Vagina (tissue), 2 donors: ENCODE data around the gene CMPK1.

Source experiments
- POLR2A ChIP-seq, 2 donors: fragments of 450-650 bp; IDR thresholded peaks; one replicate each; pipeline ENCODE4 v1.6.1; 2017; ENCODE audit warnings: antibody characterized with exemption in 2 of 2, mild to moderate bottlenecking in 2 of 2, moderate library complexity in 2 of 2
- POLR2AphosphoS5 ChIP-seq, 2 donors: sonication (generic); formaldehyde crosslinking; IDR thresholded peaks; one replicate each; pipeline ENCODE4 v1.9.0; 2017; ENCODE audit warnings: antibody characterized with exemption in 2 of 2, mild to moderate bottlenecking in 2 of 2, low read depth in 1 of 2; ENCODE audit not compliant: insufficient read depth in 1 of 2
- TF ChIP-seq, protein P1 (sequence below), 3 experiments: fragments of 450-650 bp in 2 of 3; fragments of 200-600 bp in 1 of 3; sonication (generic) in 1 of 3; IDR thresholded peaks; one replicate each; pipeline ENCODE4 v1.5.1; 2017 to 2019; ENCODE audit warnings: antibody characterized with exemption in 3 of 3, mild to moderate bottlenecking in 2 of 3, moderate library complexity in 2 of 3

DNA sequence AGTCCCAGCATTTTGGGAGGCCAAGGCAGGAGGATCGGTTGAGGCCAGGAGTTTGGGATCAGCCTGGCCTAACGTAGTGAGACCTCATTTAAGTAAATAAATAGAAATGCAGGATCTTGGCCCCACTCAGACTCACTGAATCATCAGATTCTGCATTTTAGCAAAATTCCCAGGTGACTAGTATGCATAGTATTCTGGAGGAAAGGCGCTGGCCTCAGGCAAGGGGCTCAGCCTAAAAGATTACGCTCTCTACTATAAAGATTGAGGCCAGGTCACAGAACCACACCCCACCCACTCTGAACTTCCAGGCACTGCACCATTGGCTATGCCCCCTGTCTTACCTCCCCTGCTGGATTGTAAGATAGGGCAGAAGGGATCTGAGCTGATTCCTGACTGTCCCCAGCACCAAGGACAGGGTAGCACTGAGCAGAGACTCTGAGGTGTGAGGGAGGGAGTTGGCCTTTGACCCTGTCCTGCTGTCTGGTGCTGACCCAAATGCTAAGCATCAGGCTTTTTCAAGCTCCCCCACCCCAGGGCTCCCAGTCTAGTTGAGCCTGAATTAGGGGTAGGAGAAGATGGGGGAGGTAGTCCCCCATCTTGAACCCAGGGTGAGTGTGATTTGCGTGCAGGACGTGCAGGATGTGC lies 85.2 kb downstream of the CMPK1 start:
- TF ChIP-seq, protein P1, sequence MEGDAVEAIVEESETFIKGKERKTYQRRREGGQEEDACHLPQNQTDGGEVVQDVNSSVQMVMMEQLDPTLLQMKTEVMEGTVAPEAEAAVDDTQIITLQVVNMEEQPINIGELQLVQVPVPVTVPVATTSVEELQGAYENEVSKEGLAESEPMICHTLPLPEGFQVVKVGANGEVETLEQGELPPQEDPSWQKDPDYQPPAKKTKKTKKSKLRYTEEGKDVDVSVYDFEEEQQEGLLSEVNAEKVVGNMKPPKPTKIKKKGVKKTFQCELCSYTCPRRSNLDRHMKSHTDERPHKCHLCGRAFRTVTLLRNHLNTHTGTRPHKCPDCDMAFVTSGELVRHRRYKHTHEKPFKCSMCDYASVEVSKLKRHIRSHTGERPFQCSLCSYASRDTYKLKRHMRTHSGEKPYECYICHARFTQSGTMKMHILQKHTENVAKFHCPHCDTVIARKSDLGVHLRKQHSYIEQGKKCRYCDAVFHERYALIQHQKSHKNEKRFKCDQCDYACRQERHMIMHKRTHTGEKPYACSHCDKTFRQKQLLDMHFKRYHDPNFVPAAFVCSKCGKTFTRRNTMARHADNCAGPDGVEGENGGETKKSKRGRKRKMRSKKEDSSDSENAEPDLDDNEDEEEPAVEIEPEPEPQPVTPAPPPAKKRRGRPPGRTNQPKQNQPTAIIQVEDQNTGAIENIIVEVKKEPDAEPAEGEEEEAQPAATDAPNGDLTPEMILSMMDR (IDR thresholded peaks at IDR 0.05) = no peak
- TF ChIP-seq POLR2AphosphoS5 (IDR thresholded peaks at IDR 0.05; ENCODE audit: insufficient read depth in 1 of 2, low read depth in 1 of 2) (no peak), POLR2A (IDR thresholded peaks at IDR 0.05) (no peak)
